ENCODE data around the gene CAV3.

GRCh38 chr3:8746780-8747345 is 13.3 kb downstream of the CAV3 start:
- TF ChIP-seq CTCF (optimal IDR thresholded peaks at IDR 0.05 in 1 of 3, IDR thresholded peaks at IDR 0.05 in 1 of 3, conservative IDR thresholded peaks at IDR 0.05 in 1 of 3; ENCODE audit: extremely low read depth in 1 of 3, insufficient read depth in 2 of 3, low read length in 3 of 3) (no peak), EZH2 (IDR thresholded peaks at IDR 0.05; ENCODE audit: low read length) (no peak)
